KBM-7 (cell line): ENCODE results near the gene YES1.
A peak's percentile ranks its signal among the peaks of the same experiment; 100 is the strongest.
"Not testable (repeated sequence)": the region's sequence is repeated elsewhere in the genome, so short reads cannot be mapped to it uniquely, and the experiment has no call there.

Experiments used
- DNase-seq: peaks from one replicate; pipeline ENCODE4 v3.0.0-alpha.2; 2015
- in situ Hi-C: fragments of 300-500 bp; cut with MboI; formaldehyde crosslinking; loops from 2 replicates; pipeline ENCODE4 v1.14.3; 2020; ENCODE audit warnings: low sequenced_read_pairs, low pct_unique_long_range_greater_than_20kb, mixed read lengths

The YES1 gene

DNA sequence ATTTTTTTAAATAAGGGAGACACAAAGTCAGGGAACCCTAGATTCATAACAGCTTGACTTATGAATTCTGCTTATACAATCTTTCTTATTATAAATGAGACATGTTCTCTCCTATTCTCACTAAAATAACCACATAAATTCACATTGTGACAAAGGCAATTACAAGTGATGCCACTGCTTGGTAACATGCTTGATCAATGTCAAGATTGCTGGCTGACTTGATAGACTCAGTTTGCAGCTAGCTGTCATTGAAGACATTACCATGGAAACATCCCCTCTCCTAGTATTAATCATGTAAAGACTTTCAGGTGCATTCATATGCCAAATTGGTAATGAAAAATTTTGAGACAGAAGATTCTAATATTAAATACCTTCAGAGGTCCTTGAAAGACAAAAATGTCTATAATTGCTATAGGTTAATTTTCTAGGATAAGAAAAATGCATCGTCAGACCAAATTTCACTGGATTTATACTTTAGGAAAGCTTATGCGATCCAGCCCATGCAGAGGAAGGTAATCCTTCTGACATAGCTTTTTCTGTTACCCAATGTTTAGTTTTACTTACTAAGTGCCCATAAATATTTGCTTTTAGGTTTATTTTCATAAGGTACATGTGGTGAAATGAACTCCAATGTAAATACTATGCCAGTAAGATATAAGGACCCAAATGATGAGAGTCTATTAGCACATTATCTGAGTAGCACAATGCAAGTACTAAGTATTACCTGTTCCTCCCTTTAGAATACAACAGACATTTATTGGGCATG is 67.0 kb downstream of the YES1 start:
- DNase-seq: no peak
- in situ Hi-C loops: no loop called here

DNA sequence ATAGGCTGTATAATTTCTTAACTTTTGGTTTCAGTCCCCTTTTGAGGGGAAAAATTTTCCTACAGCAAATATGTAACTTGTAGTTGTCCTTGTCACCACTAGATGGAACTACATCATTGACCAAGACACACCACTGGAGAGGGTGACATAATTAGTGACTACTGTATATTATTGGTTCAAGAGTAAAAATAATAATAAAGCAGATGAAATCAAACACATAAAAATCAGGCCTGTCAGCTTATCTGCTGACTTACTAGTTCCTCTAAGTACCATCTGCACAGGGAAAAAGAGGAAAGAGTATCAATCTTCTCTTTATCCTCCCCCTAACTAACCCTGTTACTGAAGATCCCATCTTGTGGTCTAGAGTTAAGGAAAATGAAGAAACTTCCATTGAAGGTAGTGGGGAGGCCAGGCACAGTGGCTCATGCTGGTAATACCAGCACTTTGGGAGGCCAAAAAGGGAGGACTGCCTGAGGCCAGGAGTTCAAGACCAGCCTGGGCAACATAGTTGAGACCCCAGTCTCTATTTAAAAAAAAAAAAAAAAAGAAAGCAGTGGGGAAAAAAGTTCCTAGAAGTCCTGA is 70.0 kb downstream of the YES1 start:
- peak; percentile 69 for DNase-seq
- in situ Hi-C loops: no loop called here

DNA sequence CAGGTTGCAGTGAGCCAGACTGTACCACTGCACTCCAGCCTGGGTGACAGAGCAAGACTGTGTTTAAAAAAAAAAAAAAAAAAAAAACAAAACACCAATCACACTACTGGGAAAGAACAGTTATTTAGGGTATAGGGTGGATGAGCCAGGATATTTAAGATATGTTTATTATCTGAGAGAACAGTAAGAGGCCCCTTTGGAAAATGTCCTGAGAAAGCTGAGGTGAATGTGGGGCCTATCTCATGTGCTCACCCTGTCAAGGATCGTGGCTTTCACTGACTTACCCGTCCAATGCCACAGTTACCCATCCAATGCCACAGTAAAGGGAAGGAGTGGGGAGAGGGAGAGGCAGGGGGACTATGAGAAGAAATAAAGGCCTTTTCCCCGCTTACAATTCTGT is 79.7 kb downstream of the YES1 start:
- DNase-seq: no peak
- in situ Hi-C loops: no loop called here

DNA sequence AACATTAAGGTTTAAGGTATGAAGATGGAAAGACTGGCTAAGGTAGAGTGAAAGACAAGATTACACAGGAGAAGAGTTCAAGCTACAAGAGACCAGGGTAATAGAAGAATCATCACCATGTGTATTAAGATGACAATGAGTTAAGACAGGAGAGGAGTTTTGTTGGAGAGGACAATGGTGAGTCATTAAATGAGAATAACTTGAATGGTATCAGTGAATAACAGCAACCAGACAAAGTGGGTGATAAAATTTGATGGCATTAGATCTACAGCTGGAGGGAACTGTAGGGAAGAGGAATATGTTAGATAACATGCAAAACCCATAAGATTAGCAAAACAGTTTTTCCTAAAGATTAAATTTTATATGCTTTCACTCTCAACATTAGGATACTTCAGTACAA is 80.9 kb downstream of the YES1 start:
- DNase-seq: no peak
- in situ Hi-C loops: no loop called here

DNA sequence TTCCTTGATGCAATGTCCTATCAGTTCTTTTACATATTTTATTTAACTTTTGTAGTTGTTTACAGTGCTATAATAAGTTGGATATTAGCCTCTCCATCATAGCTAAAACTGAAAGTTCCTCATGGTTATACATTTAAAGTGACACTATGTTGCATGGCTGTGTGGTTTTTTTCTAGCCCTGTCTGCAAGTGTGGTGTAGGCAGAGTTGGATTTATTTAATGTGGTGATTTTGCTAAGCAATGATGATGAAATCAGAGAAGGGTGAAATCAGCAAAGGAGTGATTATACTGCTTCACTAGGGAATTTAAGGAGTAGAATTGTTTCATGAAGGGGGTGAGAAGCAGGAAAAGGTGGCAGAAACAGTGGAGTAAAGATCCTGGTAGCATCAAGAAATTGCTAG is 81.3 kb downstream of the YES1 start:
- no peak for DNase-seq
- in situ Hi-C loops: no loop called here

DNA sequence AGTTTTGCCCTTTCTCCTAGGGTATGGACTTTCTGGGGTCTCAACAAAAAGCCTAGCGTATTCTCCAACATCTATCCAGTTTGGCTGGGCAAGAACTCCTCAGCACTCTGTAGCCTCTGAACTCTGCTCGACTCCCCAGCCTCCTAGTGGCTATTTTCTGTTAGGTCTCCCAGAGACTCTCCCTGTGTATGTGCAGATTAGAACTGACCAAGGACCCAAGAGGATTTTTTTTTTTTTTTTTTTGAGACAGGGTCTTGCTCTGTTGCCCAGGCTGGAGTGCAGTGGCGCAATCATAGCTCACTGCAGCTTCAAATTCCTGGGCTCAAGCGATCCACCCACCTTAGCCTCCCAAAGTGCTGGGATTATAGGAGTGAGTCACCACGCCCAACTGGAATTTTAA is 81.9 kb downstream of the YES1 start:
- DNase-seq, in situ Hi-C loops: not testable (repeated sequence)

DNA sequence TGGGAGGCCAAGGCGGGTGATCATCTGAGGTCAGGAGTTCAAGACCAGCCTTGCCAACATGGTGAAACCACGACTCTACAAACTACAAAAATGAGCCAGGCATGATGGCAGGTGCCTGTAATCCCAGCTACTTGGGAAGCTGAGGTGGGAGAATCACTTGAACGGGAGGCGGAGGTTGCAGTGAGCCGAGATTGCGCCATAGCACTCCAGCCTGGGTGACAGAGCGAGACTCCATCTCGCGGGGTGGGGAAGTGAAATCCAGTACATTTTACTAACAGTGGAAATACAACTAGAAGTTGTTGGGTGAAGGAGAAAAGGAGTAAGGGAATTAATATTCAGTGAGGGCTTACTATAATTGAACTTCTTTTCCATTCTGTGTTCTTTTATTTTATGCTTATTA is 86.4 kb downstream of the YES1 start:
- no peak for DNase-seq
- in situ Hi-C loops: no loop called here

DNA sequence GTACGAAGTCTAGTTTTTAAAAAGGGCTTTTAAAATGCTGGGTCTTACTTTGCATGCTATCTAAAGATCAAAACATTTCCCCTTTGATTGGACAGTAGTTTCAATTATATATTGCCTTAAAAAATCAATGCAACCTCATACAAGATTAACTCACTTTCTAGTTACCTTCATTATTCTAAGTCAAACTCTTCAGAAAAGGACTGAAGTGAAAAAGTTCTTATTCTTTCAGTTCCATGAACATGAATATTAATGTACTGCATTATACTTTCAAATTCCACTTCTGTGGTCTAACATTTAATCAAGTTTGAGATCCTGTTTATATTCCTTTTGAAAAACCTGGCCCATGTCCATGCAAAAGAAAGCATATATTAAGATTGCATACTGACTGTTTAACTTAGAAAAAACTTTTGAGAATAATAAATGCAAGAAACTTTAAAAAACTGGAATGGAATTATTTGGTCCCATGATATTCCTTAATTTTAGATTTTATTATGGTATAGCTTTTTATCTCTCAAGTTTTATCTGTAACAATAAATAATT is 88.4 kb downstream of the YES1 start:
- no peak for DNase-seq
- in situ Hi-C loops: no loop called here

DNA sequence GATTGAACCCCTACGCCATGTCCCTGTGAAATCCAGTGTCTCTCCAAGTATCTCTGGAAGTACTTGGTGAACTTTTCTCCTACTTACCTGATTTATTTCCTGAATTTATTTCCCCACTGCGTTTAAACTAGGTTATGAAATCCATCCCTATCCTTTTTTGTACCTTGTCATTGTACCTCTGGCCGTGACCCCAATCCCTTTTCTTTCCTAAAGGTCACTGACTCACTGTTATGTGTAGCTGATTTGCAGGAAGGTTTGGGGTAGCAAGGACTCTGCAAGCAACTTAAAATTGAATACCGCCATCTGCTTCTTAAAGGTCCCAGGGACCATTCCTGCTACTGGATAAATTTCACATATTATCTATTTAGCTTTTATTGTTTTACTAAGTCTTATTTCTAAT is 95.0 kb downstream of the YES1 start:
- in situ Hi-C loops: no loop called here
- DNase-seq: no peak

DNA sequence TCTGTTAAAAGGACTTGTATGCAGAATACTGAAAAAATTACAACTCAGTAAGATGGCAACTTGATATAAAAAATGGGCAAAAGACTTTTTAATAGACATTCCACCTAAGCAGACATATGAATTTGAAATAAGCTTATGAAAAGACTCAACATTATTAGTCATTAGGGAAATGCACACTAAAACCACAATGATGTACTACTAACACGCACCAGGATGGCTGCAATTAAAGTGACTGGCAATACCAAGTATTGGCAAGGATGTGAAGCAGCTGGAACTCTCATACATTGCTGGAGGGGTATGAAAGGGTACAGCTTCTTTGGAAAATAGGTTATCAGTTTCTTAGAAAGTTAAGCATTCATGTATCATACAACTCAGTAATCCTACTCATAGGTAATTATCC is 96.4 kb downstream of the YES1 start:
- DNase-seq: no peak
- in situ Hi-C loops: no loop called here

DNA sequence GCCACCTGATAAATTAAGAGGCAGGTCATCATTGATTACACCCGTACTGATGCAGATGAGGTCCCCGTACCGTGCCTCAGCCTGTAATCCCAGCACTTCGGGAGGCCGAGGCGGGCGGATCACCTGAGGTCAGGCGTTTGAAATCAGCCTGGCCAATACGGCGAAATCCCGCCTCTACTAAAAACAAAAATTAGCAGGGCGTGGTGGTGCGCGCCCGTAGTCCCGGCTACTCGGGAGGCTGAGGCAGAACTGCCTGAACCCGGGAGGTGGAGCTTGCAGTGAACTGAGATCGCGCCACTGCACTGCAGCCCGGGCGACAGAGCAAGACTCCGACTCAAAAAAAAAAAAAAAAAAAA is 98.9 kb downstream of the YES1 start:
- in situ Hi-C loops: no loop called here
- DNase-seq: no peak

DNA sequence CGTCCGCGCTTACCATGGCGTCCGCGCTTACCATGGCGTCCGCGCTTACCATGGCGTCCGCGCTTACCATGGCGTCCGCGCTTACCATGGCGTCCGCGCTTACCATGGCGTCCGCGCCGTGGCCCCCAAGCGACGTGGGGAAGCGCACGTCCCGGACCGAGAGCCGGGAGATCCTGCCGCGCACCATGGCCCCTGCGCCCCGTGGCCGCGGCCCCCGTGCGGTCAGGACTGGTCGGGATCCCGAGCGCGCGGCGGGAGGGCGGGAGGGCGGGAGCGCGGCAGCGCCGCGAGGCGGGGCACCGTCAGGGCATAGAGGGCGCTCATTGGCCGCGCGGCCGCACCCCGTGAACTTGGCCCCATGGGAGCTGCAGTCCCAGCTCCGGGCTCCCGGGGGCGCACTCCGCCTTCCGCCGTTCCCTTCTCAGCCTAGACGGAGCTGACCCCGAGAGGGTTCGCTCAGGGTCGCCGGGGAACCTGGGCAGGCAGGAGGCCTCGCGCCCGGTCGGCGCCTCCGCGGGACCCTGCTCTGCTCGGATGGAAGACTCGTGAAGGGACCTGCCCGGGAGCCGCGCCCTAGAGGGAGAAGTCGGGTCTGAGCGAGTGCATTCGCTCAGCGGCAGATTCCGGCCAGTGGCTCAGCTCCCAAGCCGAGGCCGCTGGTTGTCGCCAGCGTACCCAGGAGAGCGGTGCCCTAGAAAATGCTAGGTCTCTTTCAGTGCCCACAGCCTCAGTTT is 99.5 kb downstream of the YES1 start, which contains the start of gene ENOSF1:
Gene ENOSF1, minus strand, starts transcription at position 230 of the 734 bp plus-strand sequence. Its CDS starts 43 bp downstream, at position 187.
- in situ Hi-C loops: no loop called here
- DNase-seq: peak; percentile 90

DNA sequence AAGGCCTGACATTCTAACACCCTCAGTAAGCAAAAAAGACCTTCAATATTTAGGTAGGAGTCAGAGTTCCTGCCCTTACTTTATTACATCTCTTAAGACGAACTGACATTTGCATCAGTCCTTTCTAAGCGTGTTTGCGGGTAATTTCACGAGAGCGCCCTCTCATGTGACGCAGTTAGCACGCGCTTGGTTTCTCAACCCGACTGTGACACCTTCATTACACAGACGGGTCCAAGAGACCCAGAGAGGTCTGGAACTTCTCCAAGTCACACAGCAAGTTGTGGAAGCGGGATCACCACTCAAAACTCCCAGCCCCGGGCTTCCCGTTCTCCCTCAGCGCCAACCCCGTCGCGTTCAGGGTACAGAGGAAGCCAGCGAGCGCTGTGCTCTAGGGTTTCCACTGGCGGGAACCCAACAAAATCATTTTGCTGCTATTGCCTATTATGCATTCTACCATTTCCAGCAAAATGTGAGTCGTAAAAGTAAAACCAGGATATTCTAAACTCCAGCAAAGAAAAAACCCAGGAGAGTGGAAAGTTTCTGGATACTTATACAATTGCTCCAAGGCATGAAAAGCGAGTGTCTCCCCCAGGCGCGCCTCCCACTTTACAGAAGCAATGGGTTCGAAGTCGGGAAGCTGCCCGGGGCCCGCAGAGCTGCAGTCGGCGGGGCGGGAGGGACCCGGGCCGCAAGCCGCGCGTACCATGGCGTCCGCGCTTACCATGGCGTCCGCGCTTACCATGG is 100.2 kb downstream of the YES1 start:
- DNase-seq: peak; percentile 75
- in situ Hi-C loops: no loop called here

DNA sequence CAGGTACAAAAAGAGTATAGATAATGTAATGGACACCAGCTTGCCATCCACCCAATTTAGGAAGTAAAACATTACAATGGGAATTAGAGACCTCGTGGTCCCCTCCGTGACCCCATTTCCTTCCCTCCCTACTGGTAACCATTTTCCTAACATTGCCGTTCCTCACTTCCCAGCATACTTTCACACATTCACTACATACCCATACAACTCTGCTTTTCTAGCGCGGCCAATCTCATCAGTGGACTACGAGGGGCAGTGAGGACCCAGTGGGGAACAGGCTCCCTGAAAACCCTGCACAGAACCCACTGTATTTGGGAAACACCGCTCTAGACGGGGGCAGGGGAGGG is 100.8 kb downstream of the YES1 start:
- no peak for DNase-seq
- in situ Hi-C loops: no loop called here

DNA sequence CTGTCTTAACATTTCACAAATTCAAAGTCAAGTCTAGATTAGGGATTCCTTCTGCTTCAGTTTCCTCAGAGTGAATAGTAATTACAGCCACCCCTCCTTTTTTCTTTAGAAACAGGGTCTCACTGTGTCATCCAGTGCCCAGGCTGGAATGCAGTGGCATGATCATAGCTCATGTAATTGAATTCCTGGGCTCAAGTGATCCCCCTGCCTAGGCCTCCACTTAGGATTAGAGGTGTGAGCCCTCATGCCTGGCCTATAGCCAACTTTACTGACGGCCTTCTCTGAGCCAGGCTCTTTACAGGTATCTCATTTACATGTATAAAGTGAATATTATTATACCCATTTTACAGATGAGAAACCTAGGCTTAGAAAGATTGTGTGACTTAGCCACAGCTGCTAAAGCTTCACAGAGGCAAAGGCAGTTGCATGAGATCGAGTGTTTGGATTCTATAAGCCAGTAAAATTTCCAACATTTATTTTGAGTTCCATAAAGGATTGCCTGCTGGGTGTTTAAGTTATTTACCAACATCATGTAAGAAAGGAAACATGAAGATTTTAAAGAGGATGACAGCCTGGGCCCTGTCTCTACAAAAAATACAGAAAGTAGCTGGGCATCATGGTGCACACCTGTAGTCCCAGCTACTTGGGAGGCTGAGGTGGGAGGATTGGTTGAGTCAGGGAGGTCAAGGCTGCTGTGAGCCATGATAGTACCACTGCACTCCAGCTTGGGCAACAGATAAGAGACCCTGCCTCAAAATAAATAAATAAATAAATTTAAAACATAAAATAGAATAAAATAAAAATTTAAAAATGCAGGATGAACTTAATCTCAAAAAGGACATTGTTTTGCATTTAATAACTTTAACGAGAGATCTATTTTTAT is 101.4 kb downstream of the YES1 start:
- no peak for DNase-seq
- in situ Hi-C loops: no loop called here

DNA sequence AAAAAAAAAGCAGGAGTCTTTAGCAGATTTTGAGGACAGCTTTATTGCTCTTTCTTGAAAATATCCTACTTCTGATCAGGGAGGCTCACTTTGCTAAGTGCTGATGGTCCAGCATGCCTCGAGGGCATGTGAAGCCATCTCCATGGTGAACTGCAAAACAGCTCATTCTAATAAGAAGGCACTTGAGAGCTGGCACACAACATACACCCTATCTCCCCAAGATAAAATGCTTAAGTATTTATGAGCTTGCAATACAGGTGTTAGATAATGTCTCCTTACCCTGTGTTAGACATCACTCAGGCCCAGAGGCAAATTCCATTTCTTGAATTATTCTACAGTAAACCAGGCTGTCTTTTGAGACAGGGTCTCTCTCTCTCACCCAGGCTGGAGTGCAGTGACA is 102.3 kb downstream of the YES1 start:
- no peak for DNase-seq
- in situ Hi-C loops: no loop called here

DNA sequence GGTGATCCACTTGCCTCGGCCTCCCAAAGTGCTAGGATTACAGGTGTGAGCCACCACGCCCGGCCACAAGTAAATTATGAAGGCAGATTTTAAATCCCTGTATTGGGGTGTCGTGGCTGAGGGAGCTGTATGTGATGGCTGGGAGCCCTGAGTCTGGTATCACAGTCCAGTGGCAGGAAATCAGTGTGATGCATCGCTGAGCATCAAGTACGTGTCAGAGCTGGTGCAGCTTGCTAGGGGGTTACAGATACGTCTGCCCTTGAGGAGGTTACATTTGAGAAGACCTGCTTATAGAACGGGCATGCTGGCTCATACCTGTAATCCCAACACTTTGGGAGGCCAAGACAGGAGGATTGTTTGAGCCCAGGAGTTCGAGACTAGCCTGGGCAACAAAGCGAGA is 103.9 kb downstream of the YES1 start:
- DNase-seq: no peak
- in situ Hi-C loops: no loop called here

DNA sequence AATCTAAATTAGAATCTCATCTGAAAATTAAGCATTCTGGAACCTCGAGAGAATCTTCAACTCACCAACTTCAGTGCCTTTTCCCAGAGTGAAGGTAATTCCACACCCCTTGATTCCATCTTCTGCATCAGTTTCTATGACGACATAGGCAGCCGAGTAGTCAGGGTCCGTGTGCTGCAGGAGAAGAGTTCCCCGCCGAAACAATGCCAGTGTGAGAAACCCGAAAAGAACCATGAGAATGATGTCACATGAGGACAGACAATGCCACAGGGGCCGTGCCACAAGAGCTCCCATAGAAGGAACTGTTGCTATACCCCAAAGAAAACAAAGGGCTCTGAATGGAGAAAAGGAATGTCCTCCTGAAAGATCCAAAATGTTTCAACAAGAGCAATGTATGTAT is 105.6 kb downstream of the YES1 start:
- DNase-seq: no peak
- in situ Hi-C loops: no loop called here
